ENCODE measurements around the gene BMPR2.
A peak's percentile ranks its signal among the peaks of the same experiment; 100 is the strongest.
"Not testable (repeated sequence)": the region's sequence is repeated elsewhere in the genome, so short reads cannot be mapped to it uniquely, and the experiment has no call there.

BMPR2 gene

DNA sequence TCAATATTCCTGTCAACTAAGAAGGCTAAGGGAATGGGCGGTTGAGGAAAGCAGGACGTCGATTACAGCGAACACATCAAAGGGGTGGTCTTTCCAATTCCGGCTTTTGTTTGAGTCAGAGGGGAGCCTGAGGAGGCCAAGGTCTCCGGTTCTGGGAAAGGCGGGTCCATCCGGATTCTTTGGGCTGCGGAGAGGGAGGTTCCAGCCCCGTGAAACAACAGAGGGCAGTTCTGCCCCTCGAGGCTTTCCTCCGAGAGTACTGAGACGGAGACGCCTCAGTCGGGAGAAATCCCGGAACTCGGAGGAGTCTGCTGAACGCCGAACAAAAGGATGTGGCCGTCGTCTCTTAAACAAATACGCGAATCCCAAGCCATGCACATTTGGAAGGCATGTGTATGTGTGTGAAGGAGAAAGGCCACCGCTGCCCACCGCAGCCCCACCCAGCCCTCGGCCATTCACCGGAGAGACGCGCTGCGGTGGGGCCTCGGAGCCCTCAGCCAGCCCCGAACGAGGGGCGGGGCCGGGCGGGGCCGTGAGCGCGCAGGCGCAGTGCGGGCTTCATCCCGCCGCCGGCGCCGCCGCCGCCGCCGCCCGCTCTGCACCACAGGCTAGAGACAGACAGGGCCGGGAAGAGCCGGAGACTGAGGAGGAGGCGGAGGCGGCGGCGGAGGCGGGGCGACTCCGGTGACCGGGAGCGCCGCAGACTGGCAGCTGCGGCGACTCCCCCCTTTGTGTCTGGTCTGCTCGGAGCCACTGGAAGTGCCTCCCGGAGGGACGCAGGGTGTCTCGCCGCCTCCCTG is at the start of gene BMPR2:
TSS of gene BMPR2 (plus strand) at position 719 of the 800 bp plus-strand sequence. CDS start 1,148 bp downstream, outside the sequence.
- peak; percentile 94 for DNase-seq

DNA sequence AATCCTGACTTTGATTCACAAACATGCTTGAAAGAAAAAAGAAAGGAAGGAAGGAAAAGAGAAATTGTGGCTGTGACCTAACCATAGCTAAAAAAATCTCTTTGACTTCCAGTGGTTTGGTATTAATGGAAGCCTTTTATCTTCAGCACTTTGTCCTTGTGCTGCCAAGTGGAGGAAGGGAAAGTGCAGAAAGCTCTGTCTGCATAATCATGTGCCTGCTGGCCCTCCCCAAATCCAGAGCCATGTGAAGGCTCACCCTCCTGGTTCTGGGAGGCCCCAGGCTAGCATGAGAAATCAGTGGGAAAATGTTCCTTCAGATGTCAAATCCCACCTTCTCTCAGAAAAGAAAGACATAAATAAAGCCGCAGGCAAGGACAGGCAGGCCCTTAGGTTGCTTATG is 48.3 kb upstream of the BMPR2 start:
- DNase-seq: no peak

DNA sequence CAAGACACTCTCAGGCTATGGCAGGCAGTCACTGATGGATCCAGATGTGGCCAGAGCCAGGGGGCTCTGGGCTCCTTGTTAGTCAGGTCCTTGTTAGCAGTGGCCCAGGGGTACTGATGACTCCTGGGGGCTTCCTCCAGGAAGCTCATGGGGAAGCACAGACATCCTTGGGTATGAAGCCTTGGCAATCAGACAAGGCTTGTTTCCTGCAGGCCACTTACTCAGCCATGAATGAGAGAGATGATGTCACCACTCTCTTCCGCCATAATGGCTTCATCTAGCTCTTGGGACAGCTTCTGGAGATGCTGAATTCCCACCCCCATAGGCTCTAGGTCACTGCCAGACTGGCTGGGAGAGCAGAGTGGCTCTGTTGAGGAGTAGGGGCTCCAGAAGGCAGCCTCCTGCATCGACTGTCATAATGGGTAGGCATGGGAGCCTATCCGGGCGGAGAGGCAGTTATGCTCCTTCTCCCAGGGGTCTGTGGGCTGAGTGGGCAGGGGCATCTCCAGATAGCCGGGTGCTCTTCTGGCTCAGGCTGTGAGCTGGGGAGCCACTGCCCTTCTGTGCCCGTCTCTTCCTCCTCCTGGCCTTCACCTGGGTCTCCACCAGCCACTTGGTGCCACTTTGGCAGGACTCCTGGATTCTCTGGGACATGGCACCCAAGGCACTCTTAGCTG is 40.2 kb upstream of the BMPR2 start:
- DNase-seq: no peak

DNA sequence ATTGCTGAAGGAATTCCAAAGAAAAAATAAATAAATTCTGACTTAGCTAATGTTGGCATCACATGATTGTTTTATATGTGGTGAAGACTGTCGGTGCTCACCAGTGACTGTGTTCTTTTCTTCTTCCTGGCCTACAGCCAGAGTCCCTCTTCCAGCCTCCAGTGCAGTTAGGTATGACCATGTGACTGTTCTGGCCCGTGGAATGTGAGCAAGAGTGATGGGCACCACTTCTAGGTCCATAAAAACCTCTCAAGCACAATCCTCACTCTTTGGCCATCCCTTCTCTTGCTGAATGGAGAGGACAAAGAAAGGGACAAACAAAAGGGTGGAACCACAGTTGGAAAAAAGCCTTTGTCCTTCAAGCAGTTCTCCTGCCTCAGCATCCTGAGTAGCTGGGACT is 39.0 kb upstream of the BMPR2 start:
- DNase-seq: no peak

DNA sequence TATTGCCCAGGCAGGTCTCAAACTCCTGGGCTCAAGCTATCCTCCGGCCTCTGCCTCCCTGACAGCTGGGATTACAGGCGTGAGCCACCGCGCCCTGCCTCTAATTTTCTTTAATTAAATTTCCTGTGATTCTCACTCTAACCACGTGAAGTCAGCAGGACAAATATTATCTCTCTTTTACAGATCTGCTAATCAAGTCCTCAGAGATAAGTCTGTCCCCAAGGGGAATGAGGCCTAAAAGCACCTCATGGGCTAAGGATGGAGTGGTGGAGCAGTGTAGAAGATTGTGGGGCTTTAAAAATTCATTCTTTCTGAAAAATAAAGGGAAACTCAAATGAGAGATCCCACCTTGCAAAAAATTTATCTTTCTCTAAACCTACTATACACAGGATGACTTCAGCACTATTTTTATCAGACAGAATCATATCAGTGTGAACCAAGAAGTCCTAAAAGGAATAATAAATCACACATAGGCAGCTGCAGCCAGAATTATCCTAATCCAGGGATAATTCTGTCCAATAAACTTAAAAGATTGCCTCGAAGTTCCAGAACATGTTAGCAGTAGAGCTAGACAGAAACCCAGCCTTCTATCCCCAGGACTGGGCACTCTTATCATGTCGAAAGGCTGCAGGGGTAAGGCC is 38.3 kb upstream of the BMPR2 start:
- DNase-seq: no peak

DNA sequence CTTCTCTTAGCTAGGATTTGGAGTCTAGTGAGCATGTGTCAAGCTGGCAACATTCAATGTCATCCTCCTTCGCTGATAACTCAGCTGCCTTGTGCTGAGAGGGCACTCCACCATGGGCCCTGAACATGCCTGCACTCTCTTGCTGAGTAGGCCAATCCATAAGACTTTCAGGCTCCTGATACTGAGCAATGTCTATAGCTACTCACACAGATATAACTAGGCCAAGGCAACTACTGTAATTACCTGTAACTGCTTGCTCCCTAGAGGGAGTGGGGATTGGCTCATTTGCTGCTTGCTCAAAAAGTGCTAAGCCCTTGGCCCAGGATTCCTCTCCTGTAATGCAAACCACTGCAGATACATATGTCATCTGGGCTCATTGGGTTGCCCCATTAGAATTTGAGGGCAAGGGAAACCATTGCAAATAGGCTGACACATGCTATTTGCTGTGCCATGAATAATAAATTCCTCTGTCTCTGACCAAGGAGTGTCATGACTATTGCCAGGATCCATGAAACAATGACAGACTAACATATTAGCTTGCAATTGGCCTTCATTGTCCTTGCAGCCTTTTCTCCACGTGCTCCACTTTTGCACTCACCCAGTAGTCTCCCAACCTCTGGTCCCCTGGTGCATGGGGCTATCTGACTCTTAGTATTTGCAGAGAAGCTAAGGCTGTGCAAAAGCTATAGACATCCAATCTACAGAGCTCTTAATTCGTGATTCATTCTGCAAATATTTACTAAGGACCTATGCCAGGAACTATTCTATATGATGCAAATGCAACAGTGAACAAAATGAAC is 36.9 kb upstream of the BMPR2 start:
- DNase-seq: no peak

DNA sequence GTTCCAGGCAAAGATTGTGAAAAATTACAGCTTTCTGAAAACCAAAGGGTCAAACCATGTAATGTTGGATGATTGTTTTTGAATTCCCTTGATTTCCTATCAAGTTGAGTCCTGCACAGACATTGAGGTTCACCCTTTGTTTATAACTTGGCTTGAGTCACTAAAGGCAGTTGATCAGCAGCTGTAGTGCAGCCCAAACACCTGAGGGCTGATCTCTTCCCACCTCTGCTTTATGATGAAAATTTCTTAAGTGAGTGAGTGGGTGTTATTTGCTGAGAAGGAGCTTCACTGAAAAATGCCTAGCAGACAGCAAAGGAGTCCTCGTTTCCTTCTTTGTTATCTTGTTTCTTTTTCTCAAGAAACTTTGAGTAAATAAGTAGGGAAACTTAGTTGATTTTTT is 31.9 kb upstream of the BMPR2 start:
- no peak for DNase-seq

DNA sequence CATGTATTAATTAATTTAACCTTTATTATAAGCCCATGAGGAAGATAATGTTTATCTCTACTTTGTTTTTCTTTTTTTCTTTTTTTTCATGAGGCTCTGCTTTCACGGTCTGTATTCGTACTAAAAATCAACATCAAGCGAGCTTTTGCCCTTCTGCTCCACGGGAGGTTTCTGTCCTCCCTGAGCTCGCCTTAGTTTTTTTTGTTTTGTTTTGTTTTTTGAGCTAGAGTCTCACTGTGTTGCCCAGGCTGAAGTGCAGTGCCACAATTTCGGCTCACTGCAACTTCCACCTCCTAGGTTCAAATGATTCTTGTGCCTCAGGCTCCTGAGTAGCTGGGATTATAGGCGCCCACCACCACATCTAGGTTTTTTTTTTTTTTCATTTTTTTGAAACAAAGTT is 29.9 kb upstream of the BMPR2 start:
- no peak for DNase-seq

DNA sequence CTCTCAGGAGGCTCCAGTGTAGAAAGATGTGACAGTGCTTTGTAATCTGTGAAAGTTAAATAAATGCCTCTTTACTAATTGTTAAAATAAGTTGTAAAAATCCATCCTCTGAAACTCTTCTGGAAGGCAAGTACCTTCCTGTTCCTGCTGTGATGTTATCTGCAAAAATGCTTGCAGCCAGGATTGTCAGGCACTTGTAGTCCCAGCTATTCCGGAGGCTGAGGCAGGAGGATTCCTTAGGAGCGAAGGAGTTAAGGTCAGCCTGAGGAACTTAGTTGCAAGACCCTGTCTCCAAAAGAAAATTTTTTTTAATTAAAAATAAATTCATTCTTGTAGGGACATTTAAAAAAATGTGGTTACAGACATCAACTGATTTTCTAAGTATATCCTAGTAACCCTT is 22.7 kb upstream of the BMPR2 start:
- no peak for DNase-seq

DNA sequence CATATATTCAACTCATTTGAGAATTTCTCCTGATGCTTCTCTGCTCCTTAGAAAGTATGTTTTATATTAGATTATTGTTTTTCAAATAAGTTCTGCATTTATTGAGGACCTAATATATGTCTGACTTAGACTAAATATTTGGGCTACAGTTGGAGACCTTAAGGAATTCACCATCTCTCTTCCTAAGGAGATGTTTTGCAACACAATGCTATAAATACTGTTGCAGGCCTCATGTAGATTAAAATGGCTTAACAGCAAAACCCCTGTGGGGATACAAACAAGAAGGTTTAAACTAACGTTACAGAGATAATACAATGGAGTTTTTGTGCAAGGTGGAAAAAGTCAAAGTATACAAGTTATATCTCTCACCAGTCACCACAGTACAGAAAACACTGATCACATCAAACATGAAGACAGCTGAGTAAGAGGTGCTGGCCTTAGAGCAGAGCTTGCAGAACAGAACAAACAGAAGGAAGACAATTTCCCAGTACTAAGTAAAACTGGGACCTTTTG is 20.1 kb upstream of the BMPR2 start:
- DNase-seq: no peak

DNA sequence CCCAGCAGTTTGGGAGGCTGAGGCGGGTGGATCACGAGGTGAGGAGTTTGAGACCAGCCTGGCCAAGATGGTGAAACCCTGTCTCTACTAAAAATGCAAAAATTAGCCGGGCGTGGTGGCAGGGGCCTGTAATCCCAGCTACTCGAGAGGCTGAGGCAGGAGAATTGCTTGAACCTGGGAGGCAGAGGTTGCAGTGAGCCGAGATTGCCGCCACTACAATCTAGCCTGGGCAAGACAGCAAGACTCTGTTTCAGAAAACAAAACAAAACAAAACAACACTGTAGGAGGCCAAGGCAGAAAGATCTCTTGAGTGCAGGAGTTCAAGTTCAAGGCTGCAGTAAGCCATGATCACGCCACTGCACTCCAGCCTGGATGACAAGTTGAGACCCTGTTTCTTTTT is 17.2 kb upstream of the BMPR2 start:
- DNase-seq: not testable (repeated sequence)

DNA sequence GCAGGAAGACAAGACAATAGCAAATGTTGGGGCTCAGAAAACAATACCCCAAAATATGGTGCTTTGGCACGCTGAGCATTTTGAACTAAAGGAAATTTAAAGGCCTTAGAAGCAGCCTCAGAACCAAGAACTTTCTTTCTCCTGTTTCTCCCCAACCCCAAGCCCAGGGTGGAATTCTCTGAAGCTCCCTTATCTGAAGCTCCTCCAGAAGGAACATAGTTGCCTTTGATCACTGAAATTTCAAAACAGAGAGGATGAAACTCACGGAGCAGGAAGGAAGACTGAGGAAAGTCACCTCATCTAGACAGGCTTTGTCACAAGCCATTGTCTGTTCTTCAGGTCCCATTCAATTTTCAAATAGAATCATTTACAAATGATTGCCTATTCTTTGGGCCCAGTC is 15.5 kb upstream of the BMPR2 start:
- DNase-seq: no peak

DNA sequence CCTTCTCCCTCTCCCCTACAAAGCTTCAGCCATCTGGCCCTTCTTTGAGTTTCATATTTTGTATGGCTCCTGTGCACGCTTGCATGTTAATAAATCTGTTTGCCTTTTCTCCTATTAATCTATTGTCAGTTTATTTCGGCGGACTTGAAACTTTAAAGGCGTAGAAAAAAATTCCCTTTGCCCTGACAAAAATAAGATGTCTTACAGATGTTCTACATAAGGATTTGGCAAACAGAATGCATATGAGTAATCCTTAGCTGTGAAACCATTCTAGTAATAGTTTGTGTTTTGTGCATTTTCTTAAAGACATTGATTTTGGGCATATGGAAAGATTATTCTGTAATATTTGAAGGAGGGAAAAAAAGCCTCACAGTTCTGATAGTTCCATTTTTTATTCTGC is 15.0 kb upstream of the BMPR2 start:
- no peak for DNase-seq

DNA sequence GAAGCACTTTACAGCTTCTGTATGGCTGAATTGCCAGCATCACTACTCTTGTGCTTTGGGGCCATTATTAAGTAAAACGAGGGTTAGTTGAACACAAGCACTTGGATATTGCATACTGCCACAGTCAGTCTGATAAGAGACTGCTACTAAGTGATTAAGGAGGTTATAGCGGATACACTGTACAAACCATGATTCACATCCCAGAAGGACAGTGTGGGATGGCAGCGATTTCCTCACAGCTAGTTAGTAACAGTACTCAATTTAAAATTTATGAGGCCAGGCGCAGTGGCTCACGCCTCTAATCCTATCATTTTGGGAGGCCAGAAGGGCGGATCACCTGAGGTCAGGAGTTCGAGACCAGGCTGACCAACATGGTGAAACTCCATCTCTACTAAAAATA is 2.6 kb upstream of the BMPR2 start:
- DNase-seq: no peak

DNA sequence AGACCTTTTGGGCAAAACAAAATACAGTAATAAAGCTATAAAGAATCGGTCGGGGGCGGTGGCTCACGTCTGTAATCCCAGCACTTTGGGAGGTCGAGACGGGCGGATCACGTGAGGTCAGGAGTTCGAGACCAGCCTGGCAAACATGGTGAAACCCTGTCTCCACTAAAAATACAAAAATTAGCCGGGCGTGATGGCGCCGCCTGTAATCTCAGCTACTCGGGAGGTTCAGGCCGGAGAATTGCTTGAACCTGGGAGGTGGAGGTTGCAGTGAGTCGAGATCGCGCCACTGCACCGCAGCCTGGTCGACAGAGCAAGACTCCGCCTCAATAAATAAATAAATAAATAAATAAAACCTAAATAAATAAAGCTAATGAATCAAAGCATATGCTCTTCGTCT is 1.7 kb upstream of the BMPR2 start:
- not testable (repeated sequence) for DNase-seq

DNA sequence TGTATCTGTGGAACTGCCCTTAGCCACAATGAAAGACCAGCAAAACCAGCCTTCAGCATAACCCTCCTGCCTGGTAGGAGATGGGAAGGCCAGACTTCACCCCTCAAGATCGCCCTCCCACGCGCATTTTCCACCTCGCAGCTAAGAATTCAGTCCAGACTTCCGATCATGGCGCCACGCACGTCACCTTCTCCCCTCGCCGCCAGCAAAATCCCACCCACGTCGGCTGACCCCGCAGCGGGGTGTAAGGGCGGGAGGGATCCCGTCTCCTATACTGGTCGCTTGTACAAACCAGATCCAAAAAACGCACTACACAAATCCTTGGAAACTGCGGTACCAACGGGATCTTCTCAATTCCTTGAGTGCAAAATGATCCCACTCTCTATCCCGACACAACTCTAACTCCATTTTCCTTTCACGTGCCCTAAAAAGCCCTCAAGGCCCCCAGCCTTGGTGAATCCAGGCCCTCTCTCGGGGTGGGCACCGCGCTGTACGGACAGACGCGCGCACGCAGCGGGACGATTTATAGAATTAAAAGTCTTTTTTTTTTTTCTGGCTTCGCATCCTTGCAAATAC is 1.0 kb upstream of the BMPR2 start:
- DNase-seq: peak; percentile 81

DNA sequence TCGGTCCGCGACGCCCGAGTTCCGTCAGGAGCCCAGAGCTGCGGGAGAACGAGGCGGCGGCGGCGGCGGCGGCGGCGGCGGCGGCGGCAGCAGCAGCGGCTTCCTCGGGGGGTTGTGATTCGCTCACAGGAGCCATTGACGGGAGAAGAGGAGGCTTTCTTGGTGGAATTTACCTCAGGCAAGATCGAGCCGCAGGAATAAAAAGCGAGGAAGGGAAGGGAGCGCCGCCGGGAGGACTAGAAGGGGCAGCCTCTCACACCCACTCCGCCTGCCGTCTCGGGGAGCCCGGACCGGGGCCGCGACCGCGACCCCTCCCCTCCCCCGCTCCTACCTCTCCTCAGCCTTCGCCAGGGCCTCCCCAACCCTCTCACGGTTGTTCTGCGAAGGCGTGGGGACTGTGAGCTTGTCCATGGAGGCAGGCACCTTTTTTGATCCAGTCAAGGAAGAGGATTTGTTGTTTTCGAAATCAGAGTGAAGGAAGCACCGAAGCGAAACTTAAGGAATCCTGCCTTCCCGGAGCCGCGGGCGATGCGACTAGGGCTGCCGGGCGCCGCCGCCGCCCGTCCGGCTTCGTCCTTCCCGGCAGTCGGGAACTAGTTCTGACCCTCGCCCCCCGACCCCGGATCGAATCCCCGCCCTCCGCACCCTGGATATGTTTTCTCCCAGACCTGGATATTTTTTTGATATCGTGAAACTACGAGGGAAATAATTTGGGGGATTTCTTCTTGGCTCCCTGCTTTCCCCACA is 506 bp downstream of the BMPR2 start:
- peak; percentile 80 for DNase-seq

DNA sequence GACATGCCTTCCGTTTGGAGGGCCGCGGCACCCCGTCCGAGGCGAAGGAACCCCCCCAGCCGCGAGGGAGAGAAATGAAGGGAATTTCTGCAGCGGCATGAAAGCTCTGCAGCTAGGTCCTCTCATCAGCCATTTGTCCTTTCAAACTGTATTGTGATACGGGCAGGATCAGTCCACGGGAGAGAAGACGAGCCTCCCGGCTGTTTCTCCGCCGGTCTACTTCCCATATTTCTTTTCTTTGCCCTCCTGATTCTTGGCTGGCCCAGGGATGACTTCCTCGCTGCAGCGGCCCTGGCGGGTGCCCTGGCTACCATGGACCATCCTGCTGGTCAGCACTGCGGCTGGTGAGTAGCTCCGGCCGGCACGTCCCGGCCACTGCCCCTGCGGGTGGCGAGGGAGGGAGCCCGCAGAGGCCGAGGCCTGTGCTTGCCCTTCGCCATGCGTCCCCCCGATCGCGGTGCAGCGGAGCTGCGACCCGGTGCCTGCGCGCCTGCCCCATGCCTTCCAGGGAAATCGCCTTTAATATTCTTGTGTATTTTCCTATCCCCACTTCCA is 1.2 kb downstream of the BMPR2 start:
- DNase-seq: peak; percentile 69

DNA sequence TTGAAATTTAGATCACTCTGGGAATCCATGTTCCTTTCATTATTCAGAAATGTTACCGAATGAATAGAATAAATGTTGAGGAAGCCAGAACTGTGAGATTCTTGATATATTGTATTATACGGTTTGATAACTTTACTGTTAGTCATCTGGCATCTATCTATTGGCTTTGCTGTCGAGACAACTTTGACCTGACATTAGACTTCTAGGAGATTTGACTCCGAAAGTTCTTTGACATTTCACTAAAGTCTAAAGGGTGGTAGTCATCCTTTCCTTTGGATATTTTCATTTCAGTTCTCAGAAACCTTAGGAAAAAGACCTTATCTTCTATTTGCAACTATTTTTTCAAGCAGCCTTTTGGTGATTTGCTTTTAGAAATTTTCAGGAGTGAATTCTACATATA is 1.9 kb downstream of the BMPR2 start:
- no peak for DNase-seq

DNA sequence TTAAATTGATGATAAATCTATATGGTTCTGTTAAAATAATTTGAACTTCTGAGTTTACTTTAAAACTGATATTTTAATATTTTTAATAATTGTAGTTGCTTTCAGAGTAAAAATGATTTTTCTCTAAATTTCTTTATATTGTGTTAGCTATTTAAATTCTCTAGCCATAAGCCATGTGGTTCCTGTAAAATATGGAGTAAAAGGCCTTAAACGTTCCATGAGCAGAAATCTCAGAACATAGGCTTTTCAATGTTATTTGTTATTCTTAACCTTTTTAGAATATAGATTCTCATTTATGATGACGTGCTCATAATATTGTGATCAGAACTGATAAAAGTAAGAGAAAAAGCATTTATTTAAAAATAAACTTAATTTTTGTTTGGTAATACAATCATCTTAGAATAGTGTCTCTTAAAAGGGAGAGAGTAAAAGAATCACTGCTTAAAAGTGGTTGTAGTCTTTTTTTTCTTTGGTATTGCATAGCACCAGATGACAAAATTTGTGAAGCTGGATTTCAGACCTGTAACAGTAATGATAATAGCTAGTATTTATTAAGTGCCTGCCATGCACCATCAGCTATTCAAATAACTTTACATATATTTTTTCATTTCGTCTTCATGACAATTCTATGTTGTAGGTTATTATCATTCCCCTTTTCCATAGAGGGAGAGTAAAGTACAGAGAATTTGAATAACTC is 2.7 kb downstream of the BMPR2 start:
- no peak for DNase-seq

DNA sequence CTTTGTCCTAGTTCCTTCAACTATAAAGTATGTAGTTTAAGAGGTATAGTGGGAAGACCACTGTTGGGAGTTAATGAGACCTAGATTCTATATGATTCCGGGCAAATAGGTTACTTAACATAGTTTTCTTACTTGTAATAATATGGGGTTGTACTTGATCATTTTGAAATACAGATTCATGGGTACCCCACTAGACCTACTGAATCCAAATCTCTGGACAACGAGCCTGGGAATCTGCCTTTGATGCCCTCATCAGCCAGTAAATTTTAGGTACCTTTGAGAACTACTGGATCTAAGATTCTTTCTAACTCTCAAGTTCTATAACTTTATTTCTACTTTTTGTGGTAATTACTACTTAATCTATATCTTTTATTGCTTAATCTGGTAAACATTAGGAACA is 6.6 kb downstream of the BMPR2 start:
- DNase-seq: no peak

Measured in activated effector memory CD4-positive, alpha-beta T cell treated with anti-CD3 and anti-CD28 coated beads, Interleukin-2, amount 50 U/mL, for 16 hours (primary cell).